ENCODE data around the gene S100A8.

The S100A8 gene

GRCh38 chr1:153360592-153361479 is 30.0 kb downstream of the S100A8 start:
- 92% methylated on average over 11 of the region's 11 CpGs for WGBS
- H3K9me3 ChIP-seq (ENCODE audit: insufficient read depth, low read depth, low read length): no peaks in the 10 kb centered on the region

DNA sequence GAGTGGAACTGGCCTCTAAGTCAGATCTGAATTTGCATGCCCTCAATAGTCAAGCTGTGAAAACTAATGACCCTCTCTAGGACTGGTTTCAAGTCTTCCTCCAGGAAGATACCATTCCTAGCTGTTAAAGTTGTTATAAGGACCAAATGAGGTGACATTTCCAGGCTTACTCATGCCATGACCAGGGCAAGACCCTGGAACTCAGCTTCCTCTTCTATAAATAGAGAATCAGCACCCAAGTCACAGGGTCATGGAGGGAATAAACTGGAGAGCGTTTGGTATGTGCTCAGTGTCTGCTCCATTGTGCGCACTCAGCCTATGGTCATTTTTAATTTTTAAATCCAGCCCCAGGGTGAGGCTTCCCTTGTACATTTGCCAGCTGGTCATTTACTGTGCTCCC is 30.7 kb downstream of the S100A8 start:
- WGBS: 100% methylated on average over 2 of the region's 2 CpGs
- H3K27ac ChIP-seq (ENCODE audit: low read depth, low read length): no peak overlapping the region

More at GRCh38 chr1:153360592-153361479, 30.0 kb downstream of the S100A8 start:
- Histone ChIP-seq H3K4me3 (ENCODE audit: low read length) (no peak overlapping the region), H3K4me1 (ENCODE audit: insufficient read depth, low read length) (no peaks in the 10 kb centered on the region), H3K9ac (ENCODE audit: low read depth, low read length) (no peak overlapping the region), H3K27ac (ENCODE audit: low read depth, low read length) (no peak overlapping the region), H3K36me3 (ENCODE audit: insufficient read depth, low read length) (no peaks in the 10 kb centered on the region), H3K27me3 (ENCODE audit: insufficient read depth, low read length) (no peaks in the 10 kb centered on the region)

GRCh38 chr1:153359241-153359640 is 31.6 kb downstream of the S100A8 start:
- Histone ChIP-seq H3K4me1 (ENCODE audit: insufficient read depth, low read length) (no peaks in the 10 kb centered on the region), H3K4me3 (ENCODE audit: low read length) (no peak overlapping the region), H3K9ac (ENCODE audit: low read depth, low read length) (no peak overlapping the region), H3K27ac (ENCODE audit: low read depth, low read length) (no peak overlapping the region), H3K27me3 (ENCODE audit: insufficient read depth, low read length) (no peaks in the 10 kb centered on the region), H3K9me3 (ENCODE audit: insufficient read depth, low read depth, low read length) (no peaks in the 10 kb centered on the region), H3K36me3 (ENCODE audit: insufficient read depth, low read length) (no peaks in the 10 kb centered on the region)
- WGBS: 91% methylated on average over 4 of the region's 6 CpGs

More for the DNA sequence above, 30.7 kb downstream of the S100A8 start:
- Histone ChIP-seq H3K9ac (ENCODE audit: low read depth, low read length) (no peak overlapping the region), H3K9me3 (ENCODE audit: insufficient read depth, low read depth, low read length) (no peaks in the 10 kb centered on the region), H3K4me1 (ENCODE audit: insufficient read depth, low read length) (no peaks in the 10 kb centered on the region), H3K4me3 (ENCODE audit: low read length) (no peak overlapping the region), H3K36me3 (ENCODE audit: insufficient read depth, low read length) (no peaks in the 10 kb centered on the region), H3K27me3 (ENCODE audit: insufficient read depth, low read length) (no peaks in the 10 kb centered on the region)

- no peaks in the 10 kb centered on the region for H3K9me3 ChIP-seq (ENCODE audit: insufficient read depth, low read depth, low read length)
- H3K9ac ChIP-seq (ENCODE audit: low read depth, low read length): no peak overlapping the region
- H3K4me1 ChIP-seq (ENCODE audit: insufficient read depth, low read length): no peaks in the 10 kb centered on the region
- no peak overlapping the region for H3K4me3 ChIP-seq (ENCODE audit: low read length)
- no peaks in the 10 kb centered on the region for H3K36me3 ChIP-seq (ENCODE audit: insufficient read depth, low read length)
- 92% methylated on average over 3 of the region's 3 CpGs for WGBS
- no peaks in the 10 kb centered on the region for H3K27me3 ChIP-seq (ENCODE audit: insufficient read depth, low read length)
- no peak overlapping the region for H3K27ac ChIP-seq (ENCODE audit: low read depth, low read length)
These were observed 32.2 kb downstream of the S100A8 start for GRCh38 chr1:153358691-153358975.

- H3K9me3 ChIP-seq (ENCODE audit: insufficient read depth, low read depth, low read length): no peaks in the 10 kb centered on the region
- no peaks in the 10 kb centered on the region for H3K27me3 ChIP-seq (ENCODE audit: insufficient read depth, low read length)
- H3K4me3 ChIP-seq (ENCODE audit: low read length): no peak within 1 kb of the TSS
- WGBS: 92% methylated on average over 11 of the region's 11 CpGs
- H3K27ac ChIP-seq (ENCODE audit: low read depth, low read length): no peak within 1 kb of the TSS
- no peaks in the 10 kb centered on the region for H3K36me3 ChIP-seq (ENCODE audit: insufficient read depth, low read length)
- no peaks in the 10 kb centered on the region for H3K4me1 ChIP-seq (ENCODE audit: insufficient read depth, low read length)
- no peak within 1 kb of the TSS for H3K9ac ChIP-seq (ENCODE audit: low read depth, low read length)
These were observed 32.8 kb downstream of the S100A8 start, which contains the start of gene S100A9 for GRCh38 chr1:153357853-153358690. Gene S100A9 (plus strand): TSS chr1:153357854. CDS start chr1:153358284, 430 bp downstream.

- H3K4me3 ChIP-seq (ENCODE audit: low read length): no peak overlapping the region
- WGBS: 87% methylated on average over 10 of the region's 10 CpGs
- H3K36me3 ChIP-seq (ENCODE audit: insufficient read depth, low read length): no peaks in the 10 kb centered on the region
- H3K4me1 ChIP-seq (ENCODE audit: insufficient read depth, low read length): no peaks in the 10 kb centered on the region
- no peak overlapping the region for H3K9ac ChIP-seq (ENCODE audit: low read depth, low read length)
- no peaks in the 10 kb centered on the region for H3K27me3 ChIP-seq (ENCODE audit: insufficient read depth, low read length)
- no peak overlapping the region for H3K27ac ChIP-seq (ENCODE audit: low read depth, low read length)
- no peaks in the 10 kb centered on the region for H3K9me3 ChIP-seq (ENCODE audit: insufficient read depth, low read depth, low read length)
These were observed 33.6 kb downstream of the S100A8 start for GRCh38 chr1:153357076-153357852.

DNA sequence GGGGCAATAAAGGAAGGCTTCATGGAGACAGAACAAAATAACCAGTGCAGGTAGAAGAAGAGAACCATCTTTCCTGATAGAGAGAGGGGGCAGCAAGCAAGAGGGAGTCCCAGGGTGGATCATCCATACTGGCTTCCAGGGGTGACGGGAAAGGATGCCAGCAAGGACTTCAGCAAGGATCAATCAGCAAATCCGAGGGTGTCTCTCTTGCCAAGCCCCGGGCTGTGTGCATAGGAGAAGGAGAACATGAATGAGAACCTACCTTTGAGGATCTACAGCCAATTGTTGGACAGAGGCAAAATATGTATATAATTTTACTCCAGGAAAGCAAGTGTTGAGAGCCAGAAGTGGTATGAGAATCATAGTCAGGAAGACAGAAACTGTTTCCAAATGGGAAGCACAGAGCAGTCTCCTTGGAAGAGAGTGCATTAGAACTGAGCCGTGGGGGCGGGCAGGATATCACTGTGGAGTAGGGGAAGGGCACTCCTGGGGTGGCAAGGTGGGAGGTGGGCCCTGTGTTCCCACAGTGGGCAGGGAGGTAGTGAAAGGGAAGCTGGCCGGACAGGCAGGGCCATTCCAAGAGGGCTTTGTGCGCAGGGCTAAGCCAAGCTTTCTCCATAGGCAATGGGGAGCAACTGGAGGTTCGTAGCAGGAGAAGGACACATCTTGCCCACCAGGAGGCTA is 34.3 kb downstream of the S100A8 start:
- no peak overlapping the region for H3K9ac ChIP-seq (ENCODE audit: low read depth, low read length)
- no peak overlapping the region for H3K27ac ChIP-seq (ENCODE audit: low read depth, low read length)
- no peaks in the 10 kb centered on the region for H3K9me3 ChIP-seq (ENCODE audit: insufficient read depth, low read depth, low read length)
- WGBS: 88% methylated on average over 8 of the region's 8 CpGs
- no peaks in the 10 kb centered on the region for H3K4me1 ChIP-seq (ENCODE audit: insufficient read depth, low read length)
- H3K27me3 ChIP-seq (ENCODE audit: insufficient read depth, low read length): no peaks in the 10 kb centered on the region
- H3K4me3 ChIP-seq (ENCODE audit: low read length): no peak overlapping the region
- H3K36me3 ChIP-seq (ENCODE audit: insufficient read depth, low read length): no peaks in the 10 kb centered on the region

DNA sequence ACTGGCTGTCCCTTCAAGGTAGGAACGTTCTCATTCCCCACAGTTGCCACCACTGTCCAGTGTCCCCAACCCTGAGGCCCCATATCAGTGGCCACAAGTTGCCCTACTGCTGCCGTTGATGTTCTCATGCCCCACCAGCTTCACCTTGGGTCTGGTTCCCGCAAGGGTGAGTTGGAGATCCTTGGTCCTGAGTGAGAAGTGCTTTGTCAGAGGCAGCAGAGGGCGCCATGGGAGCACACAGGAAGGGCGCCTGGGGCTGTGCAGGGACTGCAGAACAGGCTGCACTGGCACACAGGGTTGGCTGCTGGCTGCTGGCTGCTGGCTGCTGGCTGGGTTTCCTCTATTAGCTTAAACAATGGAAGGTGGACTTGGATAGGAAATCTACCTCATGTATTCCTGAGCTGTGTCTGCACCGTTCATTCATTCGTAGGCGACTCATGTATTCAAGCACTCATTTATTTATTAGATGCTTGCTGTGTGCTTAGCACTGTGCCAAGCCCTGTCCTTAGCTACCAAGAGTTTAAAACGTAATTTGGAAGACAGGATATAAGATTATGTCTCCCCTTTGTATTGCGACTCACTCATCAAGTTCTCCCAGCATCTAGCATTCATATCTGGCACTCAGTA is 35.3 kb downstream of the S100A8 start:
- 56% methylated on average over 10 of the region's 10 CpGs for WGBS
- no peaks in the 10 kb centered on the region for H3K36me3 ChIP-seq (ENCODE audit: insufficient read depth, low read length)
- no peak overlapping the region for H3K27ac ChIP-seq (ENCODE audit: low read depth, low read length)
- no peak overlapping the region for H3K4me3 ChIP-seq (ENCODE audit: low read length)
- no peaks in the 10 kb centered on the region for H3K9me3 ChIP-seq (ENCODE audit: insufficient read depth, low read depth, low read length)
- no peak overlapping the region for H3K9ac ChIP-seq (ENCODE audit: low read depth, low read length)
- no peaks in the 10 kb centered on the region; the same call in 1 of the 2 replicates for H3K27me3 ChIP-seq (ENCODE audit: insufficient read depth, low read length)
- H3K4me1 ChIP-seq (ENCODE audit: insufficient read depth, low read length): no peaks in the 10 kb centered on the region

DNA sequence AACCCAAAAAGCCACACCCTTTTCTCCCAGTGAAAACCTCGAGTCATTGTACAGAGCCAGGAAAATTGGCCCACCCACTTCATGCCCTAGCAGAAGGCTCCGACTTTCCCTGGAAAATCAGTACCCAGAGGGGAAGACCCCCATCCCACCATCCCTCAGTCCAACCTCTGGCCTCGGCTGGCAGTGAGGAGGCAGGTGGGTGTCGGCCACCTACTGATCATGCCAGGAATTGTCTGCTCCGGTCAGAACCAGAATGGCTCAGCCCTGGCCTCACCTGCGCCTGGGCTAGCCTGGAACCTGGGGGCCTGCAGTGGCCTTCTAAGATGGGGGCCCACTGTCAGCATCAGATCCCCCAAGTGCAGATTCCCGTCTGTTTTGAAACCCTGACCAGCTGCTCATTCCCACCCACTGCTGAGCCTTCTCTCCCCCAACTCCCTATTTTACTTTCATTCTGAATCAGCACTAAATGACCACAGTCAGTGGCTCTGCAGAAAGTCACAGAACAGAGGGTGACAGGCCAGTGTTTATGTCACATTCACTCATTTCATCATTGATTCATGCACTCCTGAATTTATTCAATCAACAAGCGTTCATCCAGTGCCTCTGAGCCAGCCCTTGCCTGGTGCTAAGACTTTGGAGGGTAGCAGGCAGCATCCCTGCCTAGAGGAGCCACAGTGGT is 36.2 kb downstream of the S100A8 start:
- no peaks in the 10 kb centered on the region for H3K4me1 ChIP-seq (ENCODE audit: insufficient read depth, low read length)
- no peaks in the 10 kb centered on the region for H3K36me3 ChIP-seq (ENCODE audit: insufficient read depth, low read length)
- H3K4me3 ChIP-seq (ENCODE audit: low read length): no peak overlapping the region
- no peaks in the 10 kb centered on the region; the same call in 1 of the 2 replicates for H3K27me3 ChIP-seq (ENCODE audit: insufficient read depth, low read length)
- H3K9me3 ChIP-seq (ENCODE audit: insufficient read depth, low read depth, low read length): no peaks in the 10 kb centered on the region
- no peak overlapping the region for H3K9ac ChIP-seq (ENCODE audit: low read depth, low read length)
- 85% methylated on average over 8 of the region's 8 CpGs for WGBS
- no peak overlapping the region for H3K27ac ChIP-seq (ENCODE audit: low read depth, low read length)

All from HUES64 (cell line).